ENCODE measurements around the gene AP3B1. TPM values are rescaled to one million over a fixed set of nuclear protein-coding genes. Genes with fewer than 3 reads are reported as not detected.

AP3B1 gene
- total RNA-seq, 1 experiment from 2014 or later, result 50.3 TPM

DNA sequence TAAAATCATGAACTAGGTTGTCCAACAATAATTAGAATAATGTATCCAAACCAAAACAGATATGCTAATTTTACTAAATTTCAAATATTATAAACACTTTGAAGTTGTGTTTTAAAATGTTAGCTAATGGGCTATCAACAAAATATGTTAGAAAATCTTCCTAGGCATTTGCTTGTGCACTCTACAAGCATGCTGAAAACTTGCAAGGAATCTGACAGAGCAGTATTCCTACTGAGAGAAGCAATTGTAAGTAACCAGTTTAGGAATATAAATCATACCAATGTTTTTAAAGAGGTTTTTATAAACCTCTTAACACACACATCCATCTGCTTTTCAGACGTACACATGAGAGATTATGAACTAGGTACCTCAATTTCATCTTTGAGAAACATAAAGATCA, 289.9 kb downstream of the AP3B1 start:
- DNase-seq (ENCODE audit: low spot score) (no peak), ATAC-seq (no peak)
- Mint-ChIP-seq H3K27ac (no peak overlapping the region), H3K9me3 (no peaks in the 10 kb centered on the region), H3K36me3 (no peaks in the 10 kb centered on the region), H3K27me3 (ENCODE audit: low read depth) (peaks cover 4% of the 10 kb centered on the region), H3K4me1 (no peaks in the 10 kb centered on the region), H3K4me3 (no peak overlapping the region)
- ChIA-PET POLR2A (no interaction called here), CTCF (no interaction called here)
- no peak for TF ChIP-seq PRRX2 (CRISPR knock-in tag; IDR thresholded peaks at IDR 0.05)
- TF ChIP-seq CREB1 (CRISPR knock-in tag; IDR thresholded peaks at IDR 0.05), result no peak
- no peak for TF ChIP-seq ZNF317 (CRISPR knock-in tag; IDR thresholded peaks at IDR 0.05; ENCODE audit: borderline replicate concordance, low read depth)
- TF ChIP-seq ETV6 (CRISPR knock-in tag; IDR thresholded peaks at IDR 0.05), result no peak

DNA sequence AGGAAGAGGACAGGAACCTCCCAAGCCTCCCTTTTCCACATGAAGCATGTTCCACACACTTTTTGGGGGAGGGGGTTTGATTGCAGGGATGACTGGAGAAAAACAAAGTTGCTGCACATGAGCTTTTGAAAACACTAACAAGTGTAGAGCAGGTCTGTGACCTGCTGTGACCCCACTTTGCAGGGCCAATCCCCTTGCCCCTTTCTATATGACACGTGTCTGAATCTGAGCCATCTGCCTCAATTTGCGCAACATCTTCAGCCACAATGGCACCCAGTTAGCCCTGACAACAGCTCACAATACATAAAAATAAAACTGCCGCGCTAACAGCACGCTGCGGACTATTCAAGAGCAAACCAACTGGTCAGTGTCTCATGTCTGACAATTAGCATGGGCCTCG, 290.6 kb downstream of the AP3B1 start:
- ATAC-seq, result no peak
- POLR2A ChIA-PET, result no interaction called here
- Mint-ChIP-seq H3K4me3 (no peak overlapping the region), H3K27me3 (ENCODE audit: low read depth) (peaks cover 10% of the 10 kb centered on the region), H3K9me3 (no peaks in the 10 kb centered on the region), H3K4me1 (no peaks in the 10 kb centered on the region), H3K27ac (no peak overlapping the region), H3K36me3 (no peaks in the 10 kb centered on the region)
- TF ChIP-seq SP1 (CRISPR knock-in tag; conservative IDR thresholded peaks at IDR 0.05) (no peak), USF2 (CRISPR knock-in tag; IDR thresholded peaks at IDR 0.05) (no peak), TP53 (CRISPR knock-in tag; IDR thresholded peaks at IDR 0.05) (no peak), SMAD3 (CRISPR knock-in tag; IDR thresholded peaks at IDR 0.05; ENCODE audit: borderline replicate concordance) (no peak), ESRRA (CRISPR knock-in tag; IDR thresholded peaks at IDR 0.05; ENCODE audit: borderline replicate concordance) (no peak), IRF2 (CRISPR knock-in tag; IDR thresholded peaks at IDR 0.05; ENCODE audit: borderline replicate concordance, low read depth) (no peak), ATF3 (CRISPR knock-in tag; conservative IDR thresholded peaks at IDR 0.05) (no peak), OVOL2 (CRISPR knock-in tag; IDR thresholded peaks at IDR 0.05; ENCODE audit: borderline replicate concordance) (no peak), ZNF423 (CRISPR knock-in tag; IDR thresholded peaks at IDR 0.05) (no peak), CBFB (CRISPR knock-in tag; IDR thresholded peaks at IDR 0.05; ENCODE audit: low read depth) (no peak)
- TF ChIP-seq, protein P1, sequence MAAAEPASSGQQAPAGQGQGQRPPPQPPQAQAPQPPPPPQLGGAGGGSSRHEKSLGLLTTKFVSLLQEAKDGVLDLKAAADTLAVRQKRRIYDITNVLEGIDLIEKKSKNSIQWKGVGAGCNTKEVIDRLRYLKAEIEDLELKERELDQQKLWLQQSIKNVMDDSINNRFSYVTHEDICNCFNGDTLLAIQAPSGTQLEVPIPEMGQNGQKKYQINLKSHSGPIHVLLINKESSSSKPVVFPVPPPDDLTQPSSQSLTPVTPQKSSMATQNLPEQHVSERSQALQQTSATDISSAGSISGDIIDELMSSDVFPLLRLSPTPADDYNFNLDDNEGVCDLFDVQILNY (CRISPR knock-in tag; IDR thresholded peaks at IDR 0.05), result no peak
- TF ChIP-seq, protein P2, sequence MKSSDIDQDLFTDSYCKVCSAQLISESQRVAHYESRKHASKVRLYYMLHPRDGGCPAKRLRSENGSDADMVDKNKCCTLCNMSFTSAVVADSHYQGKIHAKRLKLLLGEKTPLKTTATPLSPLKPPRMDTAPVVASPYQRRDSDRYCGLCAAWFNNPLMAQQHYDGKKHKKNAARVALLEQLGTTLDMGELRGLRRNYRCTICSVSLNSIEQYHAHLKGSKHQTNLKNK (CRISPR knock-in tag; IDR thresholded peaks at IDR 0.05), result no peak
- CTCF ChIA-PET, result no interaction called here
- no peak for DNase-seq (ENCODE audit: low spot score)

GRCh38 chr5:78003450-78003849, 291.0 kb downstream of the AP3B1 start:
- ChIA-PET CTCF (no interaction called here), POLR2A (no interaction called here)
- no peaks in the 10 kb centered on the region for H3K9me3 Mint-ChIP-seq
- TF ChIP-seq FOXP4 (CRISPR knock-in tag; IDR thresholded peaks at IDR 0.05) (no peak), NR3C1 (CRISPR knock-in tag; conservative IDR thresholded peaks at IDR 0.05; ENCODE audit: low read depth) (no peak), CREM (CRISPR knock-in tag; IDR thresholded peaks at IDR 0.05) (no peak), SOX15 (CRISPR knock-in tag; IDR thresholded peaks at IDR 0.05) (no peak), ZNF232 (CRISPR knock-in tag; IDR thresholded peaks at IDR 0.05) (no peak), ZNF138 (CRISPR knock-in tag; conservative IDR thresholded peaks at IDR 0.05) (no peak), ZBTB21 (CRISPR knock-in tag; IDR thresholded peaks at IDR 0.05; ENCODE audit: borderline replicate concordance) (no peak), SP1 (CRISPR knock-in tag; conservative IDR thresholded peaks at IDR 0.05) (no peak), GABPB1 (CRISPR knock-in tag; IDR thresholded peaks at IDR 0.05) (no peak), TEAD1 (CRISPR knock-in tag; IDR thresholded peaks at IDR 0.05) (no peak), NFATC4 (CRISPR knock-in tag; IDR thresholded peaks at IDR 0.05) (no peak)
- TF ChIP-seq, protein P3, sequence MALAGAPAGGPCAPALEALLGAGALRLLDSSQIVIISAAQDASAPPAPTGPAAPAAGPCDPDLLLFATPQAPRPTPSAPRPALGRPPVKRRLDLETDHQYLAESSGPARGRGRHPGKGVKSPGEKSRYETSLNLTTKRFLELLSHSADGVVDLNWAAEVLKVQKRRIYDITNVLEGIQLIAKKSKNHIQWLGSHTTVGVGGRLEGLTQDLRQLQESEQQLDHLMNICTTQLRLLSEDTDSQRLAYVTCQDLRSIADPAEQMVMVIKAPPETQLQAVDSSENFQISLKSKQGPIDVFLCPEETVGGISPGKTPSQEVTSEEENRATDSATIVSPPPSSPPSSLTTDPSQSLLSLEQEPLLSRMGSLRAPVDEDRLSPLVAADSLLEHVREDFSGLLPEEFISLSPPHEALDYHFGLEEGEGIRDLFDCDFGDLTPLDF (CRISPR knock-in tag; IDR thresholded peaks at IDR 0.05), result no peak
- H3K36me3 Mint-ChIP-seq, result no peaks in the 10 kb centered on the region
- H3K4me1 Mint-ChIP-seq, result no peaks in the 10 kb centered on the region
- peaks cover 11% of the 10 kb centered on the region for H3K27me3 Mint-ChIP-seq (ENCODE audit: low read depth)
- ATAC-seq, result no peak
- no peak for DNase-seq (ENCODE audit: low spot score)
- no peak overlapping the region for H3K27ac Mint-ChIP-seq
- no peak overlapping the region for H3K4me3 Mint-ChIP-seq
